ENCODE results near the gene TBC1D5. TPM values are rescaled to one million over a fixed set of nuclear protein-coding genes. Genes with fewer than 3 reads are reported as not detected.

The TBC1D5 gene
- total and polyA plus RNA-seq, 2 of the 4 experiments (the other 2 are of a cell fraction) = 16.4 to 57.0 TPM

- no peak overlapping the region for H3K27ac ChIP-seq (ENCODE audit: insufficient read depth, low read length)
- no peak overlapping the region for H4K8ac ChIP-seq (ENCODE audit: low read depth in 2 of 2, low read length in 2 of 2)
- H3K36me3 ChIP-seq (ENCODE audit: control insufficient read depth, insufficient read depth, low read length) = no peaks in the 10 kb centered on the region
- no peak overlapping the region for H3K56ac ChIP-seq (ENCODE audit: extremely low read depth, insufficient read depth, low read length)
- no peak overlapping the region for H3K18ac ChIP-seq (ENCODE audit: low read depth, low read length)
- no peaks in the 10 kb centered on the region for H3K27me3 ChIP-seq (ENCODE audit: control insufficient read depth, insufficient read depth, low read length)
- DNase-seq (no peak), ATAC-seq (ENCODE audit: low read depth) (no peak)
- TF ChIP-seq RCOR1 (IDR thresholded peaks at IDR 0.05; ENCODE audit: insufficient replicate concordance, low read length) = no peak
- no peak for TF ChIP-seq CEBPB (IDR thresholded peaks at IDR 0.05; ENCODE audit: low read depth, low read length)
- TF ChIP-seq POLR2A (IDR thresholded peaks at IDR 0.05; ENCODE audit: low read depth, low read length) = no peak
- no peak for TF ChIP-seq USF2 (IDR thresholded peaks at IDR 0.05; ENCODE audit: low read depth, low read length)
- no peak for TF ChIP-seq MXI1 (IDR thresholded peaks at IDR 0.05; ENCODE audit: borderline replicate concordance, low read depth, low read length)
- TF ChIP-seq BHLHE40 (IDR thresholded peaks at IDR 0.05; ENCODE audit: low read depth, low read length) = no peak
- TF ChIP-seq RAD21 (IDR thresholded peaks at IDR 0.05; ENCODE audit: low read length) = no peak
- no peak for TF ChIP-seq MAFK (IDR thresholded peaks at IDR 0.05; ENCODE audit: low read depth, low read length)
- no peaks in the 10 kb centered on the region for H3K79me1 ChIP-seq (ENCODE audit: low read depth in 1 of 2, low read length in 2 of 2)
- H4K91ac ChIP-seq (ENCODE audit: insufficient read depth, low read depth, low read length) = no peak overlapping the region
- no peaks in the 10 kb centered on the region for H4K20me1 ChIP-seq (ENCODE audit: insufficient read depth, low read length)
- no peak overlapping the region for H3K23ac ChIP-seq (ENCODE audit: low read depth, low read length)
- dilution Hi-C loops (cut with HindIII; ENCODE audit: low sequenced_read_pairs, unreplicated experiment) = no loop called here
- H2AK9ac ChIP-seq (replicated peaks; ENCODE audit: low read depth, low read length, poor library complexity) = no peak overlapping the region
- no peak overlapping the region for H2BK5ac ChIP-seq (ENCODE audit: low read depth, low read length, poor library complexity, severe bottlenecking)
- no peak overlapping the region for H2AK5ac ChIP-seq (ENCODE audit: low read depth, low read length)
- H3K14ac ChIP-seq (replicated peaks; ENCODE audit: low read depth, low read length) = no peak overlapping the region
- no CpG with 5 or more reads among the region's 1 CpG for WGBS, 2 experiments (ENCODE audit: extremely low coverage in 2 of 2, insufficient read length in 1 of 2)
- H3K4me2 ChIP-seq (ENCODE audit: low read depth, low read length) = no peak overlapping the region
- no peak overlapping the region for H3K9ac ChIP-seq (ENCODE audit: low read depth, low read length)
- no peak overlapping the region for H3K4me3 ChIP-seq (ENCODE audit: insufficient read depth, low read depth, low read length)
- BruUV-seq (replicated peaks) = no TSS peak
- no peak overlapping the region for H2BK120ac ChIP-seq (ENCODE audit: low read depth, low read length)
- ChIA-PET POLR2A (ENCODE audit: unreplicated experiment) (no interaction called here), CTCF (interaction anchor here (1.2 kb wide), 1 partner anchor 13 kb away, joined by 4 read pairs; no protein-coding TSS in a partner anchor)
- H4K5ac ChIP-seq (ENCODE audit: low read depth, low read length) = no peak overlapping the region
- H3K4ac ChIP-seq (ENCODE audit: low read depth, low read length) = no peak overlapping the region
- H3K4me1 ChIP-seq (ENCODE audit: control insufficient read depth, insufficient read depth, low read length) = no peaks in the 10 kb centered on the region; the same call in 1 of the 2 replicates
- H3K9me3 ChIP-seq (ENCODE audit: control insufficient read depth, insufficient read depth, low read length) = no peaks in the 10 kb centered on the region
- intact Hi-C loops (cut with micrococcal nuclease) = no loop called here
- no peak overlapping the region for H2AFZ ChIP-seq (replicated peaks; ENCODE audit: low read length, poor library complexity)
- no peak overlapping the region for H2BK15ac ChIP-seq (ENCODE audit: low read depth, low read length)
- no peak overlapping the region for H2BK20ac ChIP-seq (ENCODE audit: low read depth, low read length)
- H3K9me1 ChIP-seq (ENCODE audit: insufficient read depth, low read length) = no peaks in the 10 kb centered on the region
- in situ Hi-C loops (cut with MboI; ENCODE audit: low sequenced_read_pairs) = no loop called here
These were observed 434.9 kb downstream of the TBC1D5 start for GRCh38 chr3:17307482-17307881.

All from IMR-90 (cell line).